HG02885 (cell line): ENCODE measurements around the gene PHYKPL.
"Not testable (repeated sequence)": the region's sequence is repeated elsewhere in the genome, so short reads cannot be mapped to it uniquely, and the experiment has no call there.

ENCODE experiments used
- ATAC-seq: cut with Tn5 transposase; IDR thresholded peaks from one replicate; pipeline ENCODE4 v1.9.1; 2021; ENCODE audit warnings: mild to moderate bottlenecking; ENCODE audit not compliant: unreplicated experiment, poor library complexity

PHYKPL gene

DNA sequence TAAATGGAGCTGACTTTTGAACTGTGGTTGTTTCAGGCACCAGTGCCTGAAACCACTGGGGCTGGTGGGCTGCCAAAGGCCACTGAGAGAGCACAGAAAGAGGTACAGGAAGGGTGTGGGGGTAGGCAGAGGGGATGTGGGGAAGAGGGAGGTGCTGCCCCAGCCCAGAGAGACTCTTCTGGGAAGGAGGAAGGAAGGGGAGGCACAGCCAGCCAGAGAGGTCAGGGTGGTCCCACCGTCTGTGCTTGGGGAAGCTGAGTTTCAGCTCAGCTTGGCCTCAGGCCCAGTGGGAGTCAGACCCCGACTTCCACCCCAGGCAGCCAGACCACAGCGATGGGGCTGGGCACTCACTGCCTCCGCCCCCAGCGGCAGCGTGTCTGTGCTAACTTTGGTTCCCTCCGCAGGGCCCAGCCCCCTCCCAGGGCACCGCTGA is 8.6 kb upstream of the PHYKPL start:
- no peak for ATAC-seq

DNA sequence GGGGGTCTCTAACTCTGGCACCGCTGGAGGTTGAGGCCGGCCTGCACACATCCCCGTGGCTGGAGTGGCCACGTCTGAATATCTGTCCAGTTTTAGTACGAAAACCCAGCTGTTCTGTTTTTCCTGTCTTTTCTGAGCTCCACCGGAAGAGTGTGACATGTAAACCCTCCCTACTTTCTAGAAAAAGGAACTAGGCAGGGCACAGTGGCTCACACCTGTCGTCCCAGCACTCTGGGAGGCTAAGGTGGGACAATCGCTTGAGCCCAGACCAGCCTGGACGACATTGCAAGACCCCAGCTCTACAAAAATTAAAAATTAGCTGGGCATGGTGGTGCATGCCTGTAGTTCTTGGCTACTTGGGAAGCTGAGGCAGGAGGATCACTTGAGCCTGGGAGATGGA is 8.2 kb upstream of the PHYKPL start:
- ATAC-seq, result no peak

DNA sequence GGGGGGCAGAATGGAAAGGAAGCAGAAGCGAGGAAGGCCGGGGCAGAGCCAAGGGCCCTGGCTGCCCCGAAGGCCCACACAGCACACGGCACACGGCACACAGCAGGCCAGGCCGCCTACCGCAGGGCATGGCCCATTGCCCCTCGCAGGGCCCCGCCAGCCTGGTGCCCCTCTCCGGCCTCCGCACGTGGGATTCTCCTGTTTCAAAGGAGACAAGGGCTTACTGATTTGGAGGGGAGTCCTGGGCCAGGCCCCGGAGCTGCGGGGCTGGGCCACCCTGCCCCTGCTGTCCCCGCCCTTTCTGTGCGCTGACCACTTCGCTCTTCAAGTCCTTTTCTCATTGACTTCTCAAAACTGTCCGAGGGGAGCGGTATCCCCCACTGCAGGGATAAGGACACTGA is 7.7 kb upstream of the PHYKPL start:
- ATAC-seq, result no peak

DNA sequence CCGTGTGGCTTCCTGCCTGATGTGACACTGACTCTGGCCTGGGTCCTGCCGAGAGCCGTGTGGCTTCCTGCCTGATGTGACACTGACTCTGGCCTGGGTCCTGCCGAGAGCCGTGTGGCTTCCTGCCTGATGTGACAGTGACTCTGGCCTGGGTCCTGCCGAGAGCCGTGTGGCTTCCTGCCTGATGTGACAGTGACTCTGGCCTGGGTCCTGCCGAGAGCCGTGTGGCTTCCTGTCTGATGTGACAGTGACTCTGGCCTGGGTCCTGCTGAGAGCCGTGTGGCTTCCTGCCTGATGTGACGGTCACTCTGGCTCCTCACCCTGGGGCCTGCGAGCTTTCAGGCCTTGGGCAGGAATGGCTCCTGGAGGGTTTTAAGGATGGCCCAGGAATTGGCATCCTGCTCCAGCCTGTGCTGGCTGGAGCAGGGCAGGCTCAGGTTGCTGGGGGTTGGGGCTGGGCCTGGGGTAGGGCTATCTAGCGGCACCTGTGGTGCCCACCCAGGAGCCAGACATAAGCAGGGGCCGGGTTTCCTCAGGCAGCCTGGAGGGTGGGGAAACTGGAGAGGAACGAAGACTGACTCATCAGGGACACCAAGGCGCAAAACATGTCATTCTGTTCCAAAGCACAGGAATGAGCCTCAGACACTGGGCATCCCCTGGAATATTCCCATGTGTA is 7.2 kb upstream of the PHYKPL start:
- not testable (repeated sequence) for ATAC-seq

DNA sequence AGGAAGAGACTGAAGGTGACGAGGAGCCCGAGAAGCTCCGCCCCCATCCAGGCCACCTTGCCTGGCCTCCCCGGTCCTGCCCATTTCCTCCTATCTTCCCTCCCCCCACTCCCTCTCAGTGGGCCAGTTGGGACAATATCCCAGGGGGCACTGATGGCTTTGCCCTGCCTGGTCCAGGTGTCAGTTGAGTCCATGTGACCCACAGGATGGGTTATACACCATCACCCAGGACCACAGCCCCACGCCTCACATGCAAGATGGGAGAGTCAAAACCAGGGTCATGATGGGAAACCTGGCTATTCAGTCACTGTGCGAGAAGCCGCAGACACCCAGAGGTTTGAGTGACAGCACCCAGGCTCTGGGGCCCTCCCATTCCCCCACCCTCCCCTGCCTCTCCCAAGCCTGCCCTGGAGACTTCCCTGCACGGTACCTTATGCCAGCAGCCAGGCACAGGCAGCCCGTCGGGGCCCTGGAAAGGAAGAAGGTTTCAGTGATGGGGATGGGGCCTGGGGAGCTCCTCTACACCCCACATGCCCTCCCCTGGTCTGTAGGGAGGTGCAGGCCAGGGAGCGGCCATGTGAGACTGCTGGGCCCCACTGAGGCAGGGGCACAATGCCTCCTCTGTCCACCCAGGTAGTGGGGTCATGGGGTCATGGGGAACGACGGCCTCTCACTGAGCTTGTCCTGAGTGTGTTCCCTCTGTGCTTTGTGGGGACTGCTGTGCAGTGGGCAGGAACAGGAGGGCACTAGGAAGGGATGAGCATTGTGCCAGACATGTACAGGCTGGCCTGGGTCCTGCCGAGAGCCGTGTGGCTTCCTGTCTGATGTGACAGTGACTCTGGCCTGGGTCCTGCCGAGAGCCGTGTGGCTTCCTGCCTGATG is 6.3 kb upstream of the PHYKPL start:
- ATAC-seq, result no peak

DNA sequence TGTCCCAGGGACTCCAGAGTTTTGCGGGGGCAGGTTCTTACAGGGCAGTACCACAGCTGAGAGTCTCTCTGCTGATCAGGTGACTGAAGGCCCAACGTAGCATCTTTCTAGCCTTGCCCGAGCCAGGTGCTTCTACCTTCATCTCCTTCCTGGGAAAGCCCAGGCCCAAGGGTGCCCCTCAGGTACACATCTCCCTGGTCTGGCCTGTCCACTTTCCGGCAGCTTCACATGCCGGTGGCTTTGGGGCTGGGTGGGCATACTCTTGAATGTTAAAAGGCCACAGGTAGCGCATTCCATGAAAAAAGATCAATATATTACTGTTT is 5.7 kb upstream of the PHYKPL start:
- ATAC-seq, result no peak

DNA sequence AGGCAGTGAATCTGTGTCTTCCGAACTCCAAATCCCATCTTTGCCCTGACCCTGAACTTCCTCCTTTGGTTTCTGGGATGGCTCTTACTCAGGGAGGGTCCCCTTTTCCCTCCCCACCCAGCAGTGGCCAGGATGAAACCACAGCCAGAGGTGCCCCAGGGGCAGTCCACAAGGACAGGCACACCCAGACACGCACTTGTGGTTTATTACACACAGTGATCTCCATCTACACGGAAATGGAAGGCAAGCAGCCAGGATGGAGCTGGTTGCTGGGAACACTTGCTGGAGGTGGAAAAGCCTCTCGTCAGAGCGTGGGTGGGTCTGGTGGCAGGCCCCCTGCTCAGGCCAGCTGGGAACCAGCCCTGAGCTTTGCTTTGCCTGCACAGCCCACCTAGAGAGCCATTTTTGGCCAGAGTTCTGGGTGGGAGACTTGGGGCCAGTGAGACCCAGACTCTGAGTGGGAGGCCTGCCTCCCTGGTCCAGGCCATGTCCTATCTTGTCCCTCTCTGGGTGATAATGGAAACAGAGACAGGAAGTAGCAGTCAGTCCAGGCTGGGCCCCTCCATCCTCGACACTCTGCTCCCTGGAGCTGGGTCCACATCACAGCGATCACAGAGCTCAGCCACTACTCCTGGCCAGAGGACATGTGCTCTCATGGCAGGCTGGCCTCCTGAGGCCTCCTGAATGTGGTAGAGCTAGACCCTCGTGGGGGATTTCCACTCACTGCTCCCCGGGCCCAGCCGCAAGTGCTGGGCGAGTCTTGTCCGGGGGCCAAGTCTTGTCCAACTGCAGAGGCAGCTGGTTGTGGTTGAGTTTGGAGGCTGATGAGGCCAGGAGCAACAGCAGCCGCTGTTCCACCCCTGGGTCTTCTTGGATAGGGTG is 5.1 kb upstream of the PHYKPL start:
- no peak for ATAC-seq

DNA sequence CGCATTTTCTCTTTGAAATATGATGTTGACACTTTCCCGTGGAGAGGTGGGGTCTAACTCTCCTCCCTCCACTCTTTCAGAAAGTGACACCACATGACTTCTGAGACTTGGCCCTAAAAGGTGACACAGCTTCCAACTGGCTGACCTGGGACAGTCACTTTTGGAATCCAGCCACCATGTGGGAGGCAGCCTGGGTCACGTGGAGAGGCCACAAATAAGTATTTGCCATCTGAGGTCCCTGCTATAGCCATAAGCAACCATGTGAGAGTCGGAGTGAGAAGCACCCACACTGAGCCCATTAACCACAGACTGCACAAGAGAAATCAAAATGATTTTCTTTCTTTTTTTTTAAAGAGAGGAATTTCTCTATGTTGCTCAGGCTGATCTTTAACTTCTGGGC is 4.1 kb upstream of the PHYKPL start:
- ATAC-seq, result no peak

DNA sequence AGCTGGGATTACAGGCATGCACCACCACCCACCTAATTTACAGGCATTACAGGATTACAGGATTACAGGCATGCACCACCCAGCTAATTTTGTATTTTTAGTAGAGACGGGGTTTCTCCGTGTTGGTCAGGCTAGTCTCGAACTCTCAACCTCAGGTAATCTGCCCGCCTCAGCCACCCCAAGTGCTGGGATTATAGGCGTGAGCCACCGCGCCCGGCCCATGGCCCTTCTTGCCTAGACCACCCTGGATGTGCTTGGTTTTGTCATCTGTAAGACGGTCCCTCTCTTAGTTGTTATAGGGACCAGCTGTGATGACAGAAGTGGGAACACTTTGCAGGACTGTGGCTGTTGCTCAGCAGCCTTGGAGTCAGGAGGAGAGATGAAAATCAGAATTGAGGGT is 3.5 kb upstream of the PHYKPL start:
- ATAC-seq, result no peak

DNA sequence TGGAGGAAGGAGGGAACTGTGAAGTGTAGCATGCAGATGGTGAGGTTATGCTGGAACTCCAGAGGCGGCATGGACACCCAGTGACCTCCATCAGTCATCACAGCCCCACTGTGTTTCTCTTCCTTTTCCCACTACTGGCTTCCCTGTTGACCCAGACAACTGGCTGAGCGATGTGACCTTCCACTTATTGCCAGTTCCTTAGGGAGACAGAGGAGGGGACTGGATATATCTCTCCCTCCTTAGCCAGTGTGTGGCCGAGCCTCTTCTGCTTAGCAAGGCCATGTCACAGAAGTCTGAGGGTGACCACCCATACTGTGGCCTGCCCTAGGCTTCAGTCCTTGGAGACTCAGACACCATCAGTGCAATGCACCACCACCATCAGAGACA is 3.0 kb upstream of the PHYKPL start:
- ATAC-seq, result no peak

DNA sequence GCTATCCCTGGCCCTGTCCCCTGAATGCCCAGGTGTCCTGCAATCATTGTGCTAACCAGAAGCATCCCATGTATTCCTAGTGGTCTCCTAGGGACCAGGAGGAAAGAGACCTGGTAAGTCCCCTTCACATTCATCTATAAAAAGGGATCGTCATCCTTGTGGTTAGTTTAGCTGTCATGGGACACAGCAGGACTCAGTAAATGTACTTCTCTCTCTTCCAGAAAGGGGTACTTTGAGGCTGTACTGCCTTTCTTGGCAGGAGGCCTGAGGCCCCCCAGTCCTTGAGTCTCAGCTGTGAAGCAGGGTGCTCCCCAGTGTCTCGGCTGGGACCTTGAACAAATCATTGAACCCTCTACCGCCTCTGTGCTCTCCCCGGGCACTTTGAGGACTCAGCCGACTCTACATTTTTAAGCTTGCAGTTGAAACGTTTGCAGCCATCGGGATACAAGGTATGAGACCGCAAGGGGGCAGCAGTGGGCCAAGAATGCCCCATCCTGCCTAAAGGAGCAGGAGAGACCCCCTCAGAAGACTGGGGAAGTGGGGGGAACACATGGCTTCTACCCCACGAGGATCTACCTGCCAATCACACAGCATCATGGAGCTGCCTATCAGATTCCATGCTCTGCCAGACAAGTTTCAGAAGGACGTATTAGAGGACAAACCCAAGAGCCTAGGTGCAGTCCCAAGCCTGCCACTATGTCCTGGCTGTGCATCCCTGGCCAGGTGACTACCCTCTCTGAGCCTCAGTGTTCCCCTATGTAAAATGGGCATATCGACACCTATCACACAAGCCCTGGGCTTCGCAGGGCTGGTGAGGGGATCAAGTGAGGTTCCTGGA is 2.4 kb upstream of the PHYKPL start:
- ATAC-seq, result peak; percentile 27

DNA sequence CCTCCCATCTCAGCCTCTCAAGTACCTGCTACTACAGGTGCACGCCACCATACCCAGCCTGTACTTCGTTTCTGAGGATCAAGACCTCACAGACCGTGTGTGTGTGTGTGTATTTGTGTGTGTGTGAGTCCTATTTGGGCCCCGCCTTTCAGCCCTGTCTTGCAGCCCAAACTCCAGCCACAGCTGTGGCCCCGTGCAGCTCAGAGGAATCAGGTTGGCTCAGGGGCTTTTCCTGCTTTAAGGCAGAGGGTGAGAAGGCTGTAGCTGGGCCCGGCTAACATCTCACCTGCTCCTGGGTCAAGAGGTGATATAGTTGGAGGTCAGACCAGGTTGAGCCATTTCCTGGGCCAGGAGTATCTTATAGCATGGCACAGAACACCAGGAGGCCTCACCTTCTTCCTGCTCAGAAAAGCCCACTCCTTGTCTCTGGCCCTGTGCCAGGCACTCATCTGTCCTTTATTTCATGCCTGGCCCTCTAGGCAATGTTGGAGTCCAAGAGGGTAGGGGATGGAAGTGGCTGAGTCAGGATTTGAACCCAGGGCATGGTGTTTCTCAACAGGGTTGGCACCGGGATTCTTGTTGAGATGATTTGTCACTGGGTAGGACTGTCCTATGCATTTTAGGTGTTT is 1.6 kb upstream of the PHYKPL start:
- ATAC-seq, result no peak

DNA sequence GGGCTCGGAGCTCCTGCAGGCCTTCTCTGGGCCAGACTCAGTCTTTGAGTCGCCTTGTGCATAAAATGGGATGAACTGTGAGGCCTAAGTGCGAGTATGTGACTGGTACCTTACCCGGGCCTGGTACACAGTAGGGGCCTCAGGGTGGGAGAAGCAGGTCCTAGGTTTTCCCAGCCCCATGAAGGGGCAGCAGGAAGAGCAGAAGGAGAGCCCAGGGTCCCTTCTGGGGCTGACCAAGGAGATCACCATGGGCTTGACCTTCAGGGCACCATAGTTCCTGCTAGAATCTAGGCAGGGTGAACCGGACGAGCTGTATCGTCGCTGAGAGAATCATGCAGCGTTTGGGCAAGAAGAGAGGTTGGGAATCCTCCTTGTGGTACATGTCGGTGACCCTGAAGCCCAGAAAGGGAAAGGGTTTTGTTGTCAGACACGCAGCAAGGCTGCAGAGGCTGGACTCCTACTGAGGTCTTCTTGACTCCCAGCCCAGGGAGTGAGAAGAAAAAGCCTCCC is 373 bp upstream of the PHYKPL start:
- ATAC-seq, result no peak

DNA sequence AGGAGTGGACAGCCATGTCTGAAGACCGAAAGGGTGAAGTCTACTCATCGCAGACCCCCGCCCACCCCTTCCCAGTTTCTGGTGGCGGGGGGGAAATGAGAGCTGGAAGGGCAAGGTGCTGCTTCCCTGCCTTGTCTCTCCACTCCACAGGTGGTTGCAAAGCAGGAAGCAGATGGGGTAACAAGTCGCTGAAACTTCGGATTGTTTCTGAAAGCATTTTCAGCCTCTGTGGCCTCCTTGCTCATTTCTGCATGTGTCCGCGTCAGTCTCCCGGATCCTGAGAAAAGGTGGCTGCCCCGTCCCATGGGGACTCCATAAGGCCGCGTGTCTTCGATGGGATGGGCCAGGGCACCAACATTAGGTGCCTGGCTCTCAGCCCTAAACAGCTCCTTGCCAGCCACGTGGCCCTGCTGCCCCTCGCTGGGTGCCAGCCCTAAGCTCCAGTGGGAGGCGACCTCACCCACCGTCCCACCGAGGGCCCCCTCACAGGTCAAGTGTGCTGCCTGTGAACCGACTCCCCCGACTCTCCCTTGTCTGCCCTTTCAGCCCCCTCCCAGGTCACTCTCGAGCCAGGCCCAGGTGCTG is 971 bp downstream of the PHYKPL start:
- ATAC-seq, result no peak

DNA sequence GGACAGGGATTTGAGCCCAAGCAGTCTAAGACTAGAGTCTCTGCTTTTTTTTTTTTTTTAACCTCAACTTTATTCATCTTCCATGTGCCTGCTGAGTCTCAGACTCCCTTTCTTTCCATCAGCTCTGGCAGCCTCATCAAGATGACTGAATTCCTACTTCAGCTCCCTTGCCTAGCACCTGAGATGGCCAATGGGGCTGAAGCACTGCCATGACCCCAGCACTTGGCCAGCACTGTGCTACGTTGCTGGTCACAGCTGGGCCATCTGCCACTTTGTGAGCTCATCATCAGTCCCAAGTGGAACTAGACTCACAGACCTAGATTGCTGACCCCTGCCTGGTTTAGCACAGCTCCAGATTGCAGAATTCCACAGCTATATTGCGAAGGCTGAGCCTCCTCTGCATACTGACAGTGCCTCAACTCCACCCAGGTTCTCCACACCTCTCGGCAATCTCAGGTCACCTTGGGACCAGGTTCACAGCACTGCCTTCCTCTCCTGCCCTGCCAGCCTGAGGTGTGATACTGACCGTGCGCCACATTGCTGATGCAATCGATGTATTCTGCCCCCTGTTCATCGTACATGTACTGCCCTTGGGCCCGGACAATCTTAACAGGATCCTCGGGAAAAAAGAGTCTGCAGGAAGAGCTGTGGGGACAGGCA is 1.6 kb downstream of the PHYKPL start:
- ATAC-seq, result no peak

DNA sequence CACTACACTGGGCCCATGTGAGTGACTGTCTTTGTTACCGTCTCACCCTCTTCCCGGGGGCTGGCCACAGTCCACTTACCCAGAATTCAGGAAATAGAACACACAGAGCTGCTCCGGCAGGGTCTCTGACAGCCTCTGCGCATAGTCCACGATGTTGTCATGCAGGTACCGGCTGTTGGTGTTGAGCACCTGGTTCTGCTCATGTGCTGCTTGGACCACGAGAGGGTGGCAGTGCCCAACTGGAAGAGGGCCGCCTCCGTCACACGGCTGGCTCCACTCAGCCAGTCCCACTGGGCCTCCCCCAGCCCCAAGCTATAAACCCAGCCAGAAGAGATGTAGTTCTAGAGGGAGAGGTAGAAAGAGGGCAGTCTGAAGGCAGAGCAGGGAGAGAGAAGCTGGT is 2.7 kb downstream of the PHYKPL start:
- ATAC-seq, result no peak

DNA sequence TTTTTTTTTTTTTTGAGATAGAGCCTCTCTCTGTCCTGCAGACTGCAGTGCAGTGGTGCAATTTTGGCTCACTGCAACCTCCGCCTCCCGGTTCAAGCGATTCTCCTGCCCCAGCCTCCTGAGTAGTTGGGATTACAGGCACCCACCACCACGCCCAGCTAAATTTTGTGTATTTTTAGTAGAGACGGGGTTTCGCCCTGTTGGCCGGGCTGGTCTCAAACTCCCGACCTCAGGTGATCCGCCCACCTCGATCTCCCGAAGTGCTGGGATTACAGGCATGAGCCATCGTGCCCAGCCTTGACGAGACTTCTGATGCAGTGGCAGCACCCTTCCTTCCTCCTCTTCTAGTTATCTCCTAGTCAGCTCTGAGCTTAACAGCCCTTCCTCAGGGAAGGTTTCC is 3.5 kb downstream of the PHYKPL start:
- ATAC-seq, result not testable (repeated sequence)

DNA sequence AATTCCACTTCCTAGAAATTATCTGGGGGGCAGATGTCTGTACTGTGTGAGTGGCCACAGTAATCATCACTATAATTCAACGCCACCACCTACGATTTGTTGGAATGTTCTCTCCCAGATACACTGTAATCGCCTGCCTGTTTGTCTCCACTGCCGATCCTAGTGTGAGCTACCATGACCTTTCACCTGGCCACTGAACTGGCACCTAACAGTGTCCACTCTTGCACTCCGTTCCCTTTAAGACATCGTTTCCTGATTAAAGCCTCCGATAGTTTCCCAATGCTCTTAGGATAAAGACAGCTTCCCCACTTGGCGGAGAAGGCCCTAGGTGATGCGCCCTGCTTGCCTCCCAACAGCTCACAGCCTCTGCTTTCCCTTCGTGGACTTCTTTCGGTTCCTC is 4.0 kb downstream of the PHYKPL start:
- ATAC-seq, result no peak

DNA sequence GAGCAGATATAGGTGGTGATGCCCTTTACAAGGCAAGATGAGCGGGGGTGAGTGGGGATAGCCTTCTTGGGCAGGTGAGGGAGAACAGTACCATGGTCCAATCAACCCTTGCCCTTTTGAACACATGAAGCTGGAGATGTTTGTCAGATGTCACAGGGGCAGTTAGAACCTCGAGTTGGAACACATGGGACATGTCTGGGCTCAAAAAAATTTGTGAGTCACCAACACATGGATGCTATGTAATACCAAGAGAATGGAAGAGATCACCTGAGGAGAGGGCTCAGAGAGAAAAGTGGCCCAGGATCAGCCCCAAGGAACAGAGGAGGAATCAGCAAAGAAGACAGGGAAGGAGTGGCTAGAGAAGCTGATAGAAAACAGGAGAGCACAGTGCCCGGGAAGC is 4.7 kb downstream of the PHYKPL start:
- ATAC-seq, result no peak
